H1 (cell line): ENCODE results near the gene ANKS1B. TPM values are rescaled to one million over a fixed set of nuclear protein-coding genes. Genes with fewer than 3 reads are reported as not detected.

Source experiments
- CTCF ChIA-PET: fragments of 300-600 bp; sonication (Branson Sonifier 250); formaldehyde crosslinking; loops from one replicate; lab custom pipeline; 2021; ENCODE audit not compliant: partially characterized antibody; lab: Charles Lee
- POLR2A ChIA-PET: fragments of 300-600 bp; sonication (Branson Sonifier 250); formaldehyde crosslinking; loops from one replicate; lab custom pipeline; 2021; ENCODE audit warnings: inconsistent platforms; ENCODE audit not compliant: partially characterized antibody; lab: Charles Lee
- DNase-seq, 2 experiments: peaks; one replicate each; pipeline versions ENCODE4 v3.0.0 to v3.0.0-alpha.2; 2010 to 2022; ENCODE audit warnings: low spot score in 2 of 2, low read depth in 1 of 2, mixed read lengths in 1 of 2
- FAIRE-seq: peaks from 2 replicates; lab custom pipeline; 2011; peaks lifted over from hg19 to GRCh38; lab: Jason Lieb, UNC
- H2AFZ ChIP-seq: 2 replicates; pipeline ENCODE4 v1.8.1; 2012; ENCODE audit warnings: low read length, inconsistent platforms
- H2AK5ac ChIP-seq: 2 replicates; pipeline ENCODE4 v1.6.1; 2013; ENCODE audit warnings: low read depth, low read length
- H2BK120ac ChIP-seq: replicated peaks from 2 replicates; pipeline ENCODE3; 2013; ENCODE audit warnings: low read depth, low read length, inconsistent platforms
- H2BK12ac ChIP-seq: 2 replicates; pipeline ENCODE4 v1.6.1; 2013; ENCODE audit warnings: low read depth, low read length
- H2BK15ac ChIP-seq: 2 replicates; pipeline ENCODE4 v1.6.1; 2013; ENCODE audit warnings: low read length
- H2BK20ac ChIP-seq: 2 replicates; pipeline ENCODE4 v1.6.1; 2013; ENCODE audit warnings: low read length
- H2BK5ac ChIP-seq: 2 replicates; pipeline ENCODE4 v1.6.1; 2013; ENCODE audit warnings: low read depth, low read length
- H3K14ac ChIP-seq: 2 replicates; pipeline ENCODE4 v1.6.1; 2013; ENCODE audit warnings: inconsistent platforms; ENCODE audit not compliant: insufficient read length
- H3K18ac ChIP-seq: 2 replicates; pipeline ENCODE4 v1.6.1; 2013; ENCODE audit warnings: low read length; ENCODE audit errors: extremely low read depth
- H3K23ac ChIP-seq: 2 replicates; pipeline ENCODE4 v1.6.1; 2013; ENCODE audit warnings: inconsistent platforms; ENCODE audit not compliant: insufficient read length
- H3K23me2 ChIP-seq: 2 replicates; pipeline ENCODE4 v1.6.1; 2013; ENCODE audit warnings: low read depth, low read length
- H3K27ac ChIP-seq: 2 replicates; pipeline ENCODE4 v1.6.1; 2011; ENCODE audit warnings: low read depth, low read length, inconsistent platforms
- H3K27me3 ChIP-seq, 4 experiments: replicated peaks in 1 of 4; 1 replicate in 1 of 4; 2 replicates in 3 of 4; pipeline versions ENCODE4 v1.6.1 to v1.8.1; 2011 to 2013; ENCODE audit warnings: low read length in 3 of 4, mild to moderate bottlenecking in 3 of 4, inconsistent platforms in 2 of 4, mixed read lengths in 2 of 4, moderate library complexity in 1 of 4; ENCODE audit not compliant: control insufficient read depth in 3 of 4, insufficient read depth in 3 of 4; ENCODE audit errors: extremely low read depth in 1 of 4
- H3K36me3 ChIP-seq, 4 experiments: 2 replicates each; pipeline versions ENCODE4 v1.6.1 to v1.8.1; 2011 to 2013; ENCODE audit warnings: mild to moderate bottlenecking in 4 of 4, low read length in 3 of 4, moderate library complexity in 2 of 4, control low read depth in 1 of 4, inconsistent platforms in 1 of 4; ENCODE audit not compliant: insufficient read depth in 4 of 4, control insufficient read depth in 2 of 4
- H3K4ac ChIP-seq: replicated peaks from 2 replicates; pipeline ENCODE3; 2013; ENCODE audit warnings: low read length, low read depth, mixed read lengths, inconsistent platforms; ENCODE audit not compliant: insufficient read length
- H3K4me1 ChIP-seq, 4 experiments: replicated peaks in 1 of 4; 1 replicate in 1 of 4; 2 replicates in 3 of 4; pipeline versions ENCODE4 v1.6.1 to v1.8.1; 2011 to 2013; ENCODE audit warnings: low read length in 3 of 4, inconsistent platforms in 2 of 4, mixed read lengths in 1 of 4; ENCODE audit not compliant: insufficient read depth in 4 of 4, control insufficient read depth in 3 of 4
- H3K4me2 ChIP-seq, 2 experiments: 2 replicates each; pipeline versions ENCODE4 v1.6.1 to v1.8.1; 2011 to 2013; ENCODE audit warnings: low read depth in 2 of 2, low read length in 2 of 2, control low read depth in 1 of 2, inconsistent platforms in 1 of 2, mild to moderate bottlenecking in 1 of 2; ENCODE audit not compliant: insufficient read depth in 1 of 2
- H3K4me3 ChIP-seq, 4 experiments: fragments of 200-600, 300-600 bp in 1 of 4; sonication (generic), shearing (Covaris generic), sonication (Bioruptor Twin) in 1 of 4; 2 replicates each; pipeline versions ENCODE4 v1.5.1 to v1.8.1; 2011 to 2016; ENCODE audit warnings: low read length in 4 of 4, low read depth in 3 of 4, control low read depth in 2 of 4, inconsistent platforms in 2 of 4, mild to moderate bottlenecking in 2 of 4, mixed read lengths in 1 of 4, moderate library complexity in 1 of 4; ENCODE audit not compliant: insufficient read depth in 2 of 4; ENCODE audit errors: extremely low read depth in 1 of 4
- H3K56ac ChIP-seq: replicated peaks from 2 replicates; pipeline ENCODE3; 2013; ENCODE audit warnings: low read depth, mild to moderate bottlenecking, mixed read lengths, low read length, inconsistent platforms; ENCODE audit not compliant: insufficient read length
- H3K79me1 ChIP-seq: 2 replicates; pipeline ENCODE4 v1.6.1; 2013; ENCODE audit warnings: low read depth, low read length, control low read depth
- H3K79me2 ChIP-seq, 2 experiments: 2 replicates each; pipeline versions ENCODE4 v1.6.1 to v1.8.1; 2012 to 2013; ENCODE audit warnings: low read length in 2 of 2, mild to moderate bottlenecking in 2 of 2, inconsistent platforms in 1 of 2; ENCODE audit not compliant: insufficient read depth in 2 of 2, control insufficient read depth in 1 of 2
- H3K9ac ChIP-seq, 4 experiments: replicated peaks in 1 of 4; 1 replicate in 1 of 4; 2 replicates in 3 of 4; pipeline versions ENCODE4 v1.6.1 to v1.8.1; 2011 to 2013; ENCODE audit warnings: low read depth in 3 of 4, low read length in 3 of 4, control low read depth in 2 of 4, mild to moderate bottlenecking in 2 of 4, moderate library complexity in 2 of 4, inconsistent platforms in 1 of 4; ENCODE audit errors: extremely low read depth in 1 of 4
- H3K9me3 ChIP-seq, 2 experiments: 2 replicates each; pipeline versions ENCODE4 v1.6.1 to v1.8.1; 2012 to 2013; ENCODE audit warnings: mild to moderate bottlenecking in 2 of 2, moderate library complexity in 2 of 2, control low read depth in 1 of 2, inconsistent platforms in 1 of 2, low read depth in 1 of 2, low read length in 1 of 2, mixed read lengths in 1 of 2; ENCODE audit not compliant: insufficient read depth in 2 of 2
- H4K20me1 ChIP-seq, 2 experiments: replicated peaks in 1 of 2; 2 replicates each; pipeline versions ENCODE3 to v1.8.1; 2011 to 2013; ENCODE audit warnings: inconsistent platforms in 2 of 2, low read length in 2 of 2, mild to moderate bottlenecking in 1 of 2; ENCODE audit not compliant: insufficient read depth in 2 of 2, control insufficient read depth in 1 of 2
- H4K5ac ChIP-seq: 2 replicates; pipeline ENCODE4 v1.6.1; 2013; ENCODE audit warnings: low read length, low read depth, mixed read lengths, inconsistent platforms; ENCODE audit not compliant: insufficient read length
- H4K8ac ChIP-seq: 2 replicates; pipeline ENCODE4 v1.8.0; 2013; ENCODE audit warnings: mild to moderate bottlenecking, moderate library complexity, low read length, inconsistent platforms; ENCODE audit not compliant: insufficient read depth; ENCODE audit errors: extremely low read depth
- H4K91ac ChIP-seq: replicated peaks from 2 replicates; pipeline ENCODE3; 2013; ENCODE audit warnings: low read length, mixed read lengths, inconsistent platforms; ENCODE audit not compliant: insufficient read length
- CHD1 ChIP-seq: IDR thresholded peaks from 2 replicates; pipeline ENCODE4 v1.6.1; 2012; ENCODE audit warnings: low read depth, low read length, improper control_type of control experiment
- EGR1 ChIP-seq: IDR thresholded peaks from 2 replicates; pipeline ENCODE4 v1.6.1; 2011; ENCODE audit warnings: low read depth, low read length, borderline replicate concordance
- FOSL1 ChIP-seq: IDR thresholded peaks from 2 replicates; pipeline ENCODE4 v1.6.1; 2011; ENCODE audit warnings: mild to moderate bottlenecking, low read depth, low read length, moderate library complexity; ENCODE audit not compliant: insufficient read depth
- KDM1A ChIP-seq: fragments of 200-600, 300-600 bp; sonication (generic); IDR thresholded peaks from 2 replicates; pipeline ENCODE4 v1.7.1; 2016; ENCODE audit warnings: mild to moderate bottlenecking, low read length, borderline replicate concordance
- SP2 ChIP-seq: IDR thresholded peaks from 2 replicates; pipeline ENCODE4 v1.6.1; 2012; ENCODE audit warnings: mild to moderate bottlenecking, low read length, inconsistent platforms
- TBP ChIP-seq: IDR thresholded peaks from 2 replicates; pipeline ENCODE4 v1.6.1; 2011; ENCODE audit warnings: low read depth, low read length, improper control_type of control experiment
- WGBS, 2 experiments: shearing (Covaris generic) in 1 of 2; methylation state at CpG; one replicate each; pipeline versions ENCODE4 v1.1.6 to v1.1.7; 2013 to 2015; ENCODE audit warnings: low lambda C conversion rate in 2 of 2, mixed read lengths in 2 of 2, inconsistent platforms in 1 of 2, low coverage in 1 of 2, missing lambda C conversion rate in 1 of 2; ENCODE audit not compliant: insufficient replicate concordance in 2 of 2, insufficient coverage in 1 of 2, insufficient read length in 1 of 2; ENCODE audit errors: extremely low coverage in 1 of 2, missing lambda C conversion rate in 1 of 2; 5-methylcytosine and 5-hydroxymethylcytosine counted together
- polyA plus RNA-seq, 7 experiments: library from polyadenylated mRNA; depleted of rRNA in 3 of 7; stranded (reverse) in 5 of 7; unstranded in 2 of 7; fragments of >200 nt in 5 of 7; fragments of 200-250 nt in 2 of 7; gene quantifications; 1 replicate in 5 of 7; 2 replicates in 1 of 7; 4 replicates in 1 of 7; pipeline versions ENCODE4 v1.2.1 to v1.2.3, GENCODE V29; 2011 to 2013; ENCODE audit warnings: missing spikeins in 2 of 7, mixed read lengths in 2 of 7
- total RNA-seq: library from RNA; stranded (reverse); fragmentation: NEBNext Ultra II Directional; extraction: Animal tissue kit (Norgen Biotek cat#: 25700); gene quantifications from 2 replicates; pipeline ENCODE4 v1.2.1, GENCODE V29; 2021
- TF ChIP-seq, protein P1 (sequence below), 3 experiments: IDR thresholded peaks; 1 replicate in 2 of 3; 2 replicates in 1 of 3; pipeline versions ENCODE4 v1.5.1 to v1.6.1; 2011; ENCODE audit warnings: low read length in 3 of 3, mild to moderate bottlenecking in 3 of 3, inconsistent platforms in 2 of 3, low read depth in 1 of 3, moderate library complexity in 1 of 3; ENCODE audit not compliant: insufficient read depth in 1 of 3; ENCODE audit errors: control extremely low read depth in 1 of 3

Gene ANKS1B
- total and polyA plus RNA-seq, 2 of the 8 experiments (the other 6 are each of a cell fraction or from before 2014, with no cell fraction given) = 2.7 to 6.1 TPM

DNA sequence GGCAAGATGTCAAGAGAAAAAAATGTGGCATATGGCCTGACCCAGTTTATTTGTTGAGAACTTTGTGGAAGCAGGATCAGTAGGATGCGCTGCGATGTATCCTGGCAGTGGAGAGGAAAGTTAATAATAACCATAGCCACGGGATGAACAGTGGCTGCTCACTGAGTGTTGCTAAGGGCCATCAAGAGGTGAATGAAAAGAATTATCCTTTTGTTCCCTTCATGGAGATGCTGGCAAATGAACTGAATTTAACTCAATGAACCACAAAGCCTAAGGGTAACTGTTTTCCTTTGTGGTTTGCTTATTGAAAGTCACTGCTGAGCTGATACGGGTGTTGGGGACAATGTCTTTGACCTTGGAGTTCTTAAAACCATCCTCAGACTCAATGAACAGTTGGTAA lies 863.2 kb downstream of the ANKS1B start:
- H3K79me1 ChIP-seq = no peaks in the 10 kb centered on the region
- H4K20me1 ChIP-seq = no peaks in the 10 kb centered on the region
- H2BK20ac ChIP-seq = no peak overlapping the region
- no peaks in the 10 kb centered on the region for H3K27me3 ChIP-seq
- no peaks in the 10 kb centered on the region for H3K9me3 ChIP-seq
- no peak overlapping the region for H4K8ac ChIP-seq
- H4K91ac ChIP-seq = no peak overlapping the region
- no peaks in the 10 kb centered on the region for H3K23me2 ChIP-seq
- no peak overlapping the region for H2BK12ac ChIP-seq
- no peak overlapping the region for H3K4ac ChIP-seq
- CTCF ChIA-PET = interaction anchor here (1.6 kb wide), 1 partner anchor 62 kb away, joined by 3 read pairs; no protein-coding TSS in a partner anchor
- no peak overlapping the region for H3K4me3 ChIP-seq
- no peak overlapping the region; the same call in 1 of the 2 replicates for H3K18ac ChIP-seq
- H3K56ac ChIP-seq = no peak overlapping the region
- H2BK120ac ChIP-seq = no peak overlapping the region
- H2AK5ac ChIP-seq = no peak overlapping the region
- no peak overlapping the region for H3K27ac ChIP-seq
- no peaks in the 10 kb centered on the region for H3K36me3 ChIP-seq
- H3K23ac ChIP-seq = no peak overlapping the region
- no peak for FAIRE-seq
- no peak overlapping the region for H2BK5ac ChIP-seq
- no peak overlapping the region for H2BK15ac ChIP-seq
- H3K4me2 ChIP-seq = no peak overlapping the region
- no peak for TF ChIP-seq FOSL1
- TF ChIP-seq, protein P1, sequence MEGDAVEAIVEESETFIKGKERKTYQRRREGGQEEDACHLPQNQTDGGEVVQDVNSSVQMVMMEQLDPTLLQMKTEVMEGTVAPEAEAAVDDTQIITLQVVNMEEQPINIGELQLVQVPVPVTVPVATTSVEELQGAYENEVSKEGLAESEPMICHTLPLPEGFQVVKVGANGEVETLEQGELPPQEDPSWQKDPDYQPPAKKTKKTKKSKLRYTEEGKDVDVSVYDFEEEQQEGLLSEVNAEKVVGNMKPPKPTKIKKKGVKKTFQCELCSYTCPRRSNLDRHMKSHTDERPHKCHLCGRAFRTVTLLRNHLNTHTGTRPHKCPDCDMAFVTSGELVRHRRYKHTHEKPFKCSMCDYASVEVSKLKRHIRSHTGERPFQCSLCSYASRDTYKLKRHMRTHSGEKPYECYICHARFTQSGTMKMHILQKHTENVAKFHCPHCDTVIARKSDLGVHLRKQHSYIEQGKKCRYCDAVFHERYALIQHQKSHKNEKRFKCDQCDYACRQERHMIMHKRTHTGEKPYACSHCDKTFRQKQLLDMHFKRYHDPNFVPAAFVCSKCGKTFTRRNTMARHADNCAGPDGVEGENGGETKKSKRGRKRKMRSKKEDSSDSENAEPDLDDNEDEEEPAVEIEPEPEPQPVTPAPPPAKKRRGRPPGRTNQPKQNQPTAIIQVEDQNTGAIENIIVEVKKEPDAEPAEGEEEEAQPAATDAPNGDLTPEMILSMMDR (IDR thresholded peaks at IDR 0.05; ENCODE audit: control extremely low read depth in 1 of 3, insufficient read depth in 1 of 3, low read depth in 1 of 3, low read length in 3 of 3) = no peak
- no peak for TF ChIP-seq CHD1
- no peak for TF ChIP-seq SP2
- TF ChIP-seq TBP = no peak
- no peak for TF ChIP-seq KDM1A
- TF ChIP-seq EGR1 = no peak
- no peak overlapping the region for H2AFZ ChIP-seq
- H3K79me2 ChIP-seq = no peaks in the 10 kb centered on the region
- POLR2A ChIA-PET = no interaction called here
- no peak overlapping the region for H3K14ac ChIP-seq
- H3K4me1 ChIP-seq = no peaks in the 10 kb centered on the region
- 92% methylated on average over 4 of the region's 4 CpGs; no CpG with 5 or more reads in 1 of the 2 experiments for WGBS, 2 experiments
- DNase-seq = no peak
- H4K5ac ChIP-seq = no peak overlapping the region
- no peak overlapping the region for H3K9ac ChIP-seq
